ENCODE results near the gene LSS. TPM values are rescaled to one million over a fixed set of nuclear protein-coding genes. Genes with fewer than 3 reads are reported as not detected.

LSS gene
- total and polyA plus RNA-seq, 8 donors, result 34.9 to 184 (median 54.5) TPM

DNA sequence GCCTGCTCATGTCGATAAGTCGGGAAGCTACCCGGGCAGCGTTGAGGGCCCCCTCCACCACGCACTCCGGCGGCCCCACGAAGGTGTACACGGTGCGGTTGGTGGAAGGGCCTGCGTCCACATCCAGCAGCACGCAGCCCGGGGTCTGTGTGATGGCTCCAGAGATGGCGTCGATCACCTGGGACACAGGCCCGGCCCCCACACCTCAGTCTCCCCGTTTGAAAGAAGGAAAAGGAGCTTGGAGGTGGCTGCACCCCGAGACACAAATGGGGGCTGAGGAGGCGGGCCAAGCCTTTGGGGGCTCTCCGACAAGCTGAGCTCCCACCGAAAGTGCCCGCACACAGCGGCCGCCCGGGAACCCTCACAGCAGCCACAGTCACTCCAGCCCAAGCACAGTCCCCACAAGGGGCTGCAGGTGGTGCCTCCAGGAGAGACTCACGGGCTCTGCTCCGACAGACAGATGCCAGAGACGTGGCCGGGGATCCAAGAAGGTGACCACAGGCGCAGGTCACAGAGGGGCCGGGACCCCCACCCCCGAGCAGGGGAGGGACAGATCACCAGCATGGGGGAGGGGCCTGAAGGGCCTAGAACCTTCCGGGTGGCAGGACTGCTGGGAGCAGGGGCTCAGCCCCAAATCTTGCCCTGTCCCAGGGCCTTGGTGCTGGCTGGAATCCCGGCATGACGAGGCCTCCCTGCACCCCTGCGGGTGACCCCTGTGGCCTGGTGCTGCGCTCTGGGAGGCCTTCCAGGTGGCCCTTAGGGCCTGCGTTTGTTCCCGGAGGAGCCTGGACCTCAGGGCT is 74.2 kb downstream of the LSS start:
- Histone ChIP-seq H3K27me3 (peaks cover 0 to 15% of the 10 kb centered on the region in 2 donors), H3K4me1 (peaks cover 0 to 7% of the 10 kb centered on the region in 2 donors), H3K36me3 (no peaks in the 10 kb centered on the region), H3K27ac (no peak overlapping the region), H3K4me3 (no peak overlapping the region), H3K9me3 (no peaks in the 10 kb centered on the region)
- TF ChIP-seq, protein P1, sequence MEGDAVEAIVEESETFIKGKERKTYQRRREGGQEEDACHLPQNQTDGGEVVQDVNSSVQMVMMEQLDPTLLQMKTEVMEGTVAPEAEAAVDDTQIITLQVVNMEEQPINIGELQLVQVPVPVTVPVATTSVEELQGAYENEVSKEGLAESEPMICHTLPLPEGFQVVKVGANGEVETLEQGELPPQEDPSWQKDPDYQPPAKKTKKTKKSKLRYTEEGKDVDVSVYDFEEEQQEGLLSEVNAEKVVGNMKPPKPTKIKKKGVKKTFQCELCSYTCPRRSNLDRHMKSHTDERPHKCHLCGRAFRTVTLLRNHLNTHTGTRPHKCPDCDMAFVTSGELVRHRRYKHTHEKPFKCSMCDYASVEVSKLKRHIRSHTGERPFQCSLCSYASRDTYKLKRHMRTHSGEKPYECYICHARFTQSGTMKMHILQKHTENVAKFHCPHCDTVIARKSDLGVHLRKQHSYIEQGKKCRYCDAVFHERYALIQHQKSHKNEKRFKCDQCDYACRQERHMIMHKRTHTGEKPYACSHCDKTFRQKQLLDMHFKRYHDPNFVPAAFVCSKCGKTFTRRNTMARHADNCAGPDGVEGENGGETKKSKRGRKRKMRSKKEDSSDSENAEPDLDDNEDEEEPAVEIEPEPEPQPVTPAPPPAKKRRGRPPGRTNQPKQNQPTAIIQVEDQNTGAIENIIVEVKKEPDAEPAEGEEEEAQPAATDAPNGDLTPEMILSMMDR (IDR thresholded peaks at IDR 0.05), result no peak
- peak in 2 of 4 donors; percentile 30 to 70 for DNase-seq
- no peak for ATAC-seq
- intact Hi-C loops (cut with DNase I), result no loop called here

DNA sequence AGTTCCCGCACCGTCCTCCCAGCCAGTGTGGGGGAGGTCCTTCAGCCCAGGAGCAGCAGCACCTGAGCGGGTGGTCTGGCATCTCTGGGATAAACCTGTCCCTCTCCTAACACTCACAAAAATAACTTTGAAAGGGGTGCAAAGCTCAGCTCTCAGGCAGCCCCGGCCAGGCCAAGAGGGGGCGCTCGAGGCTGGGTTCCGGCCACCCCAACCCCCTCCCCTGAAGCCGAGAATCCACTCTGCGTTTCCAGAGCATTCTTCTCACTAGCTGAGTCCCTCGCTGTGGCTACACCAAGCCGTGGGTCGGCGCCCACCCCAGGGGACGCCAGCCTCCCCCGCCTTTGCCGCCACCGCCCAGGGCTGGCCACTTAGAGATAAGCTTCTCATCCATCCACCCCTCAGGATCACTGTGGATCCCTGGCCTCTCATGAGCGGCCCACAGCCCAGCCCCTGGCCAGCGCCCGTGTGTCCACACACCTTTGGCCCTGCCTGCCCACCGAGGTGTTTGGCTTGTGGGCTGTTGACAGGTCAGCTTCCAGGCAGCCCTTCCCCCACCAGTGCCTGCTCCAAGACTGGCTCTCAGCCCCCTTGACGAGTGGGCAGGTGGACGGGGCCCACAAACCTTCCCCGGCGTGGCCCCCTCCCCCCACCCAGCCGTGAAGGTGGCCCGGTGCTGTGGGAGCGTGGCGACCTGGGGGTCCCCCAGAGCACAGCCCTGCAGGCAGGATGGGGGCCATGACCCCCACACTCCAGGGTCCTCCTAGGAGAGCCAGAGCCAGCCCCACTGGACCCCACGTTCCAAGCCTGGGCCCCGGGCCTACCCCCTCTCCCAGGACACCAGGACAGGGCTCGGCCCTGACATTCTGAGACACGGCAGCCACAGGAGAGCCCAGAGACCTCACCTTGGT is 75.1 kb downstream of the LSS start:
- peaks cover 0 to 15% of the 10 kb centered on the region in 2 donors for H3K27me3 ChIP-seq
- H3K4me1 ChIP-seq, result peaks cover 0 to 7% of the 10 kb centered on the region in 2 donors
- DNase-seq, result peak in 2 of 4 donors; percentile 47 to 82
- no peaks in the 10 kb centered on the region for H3K9me3 ChIP-seq
- no peaks in the 10 kb centered on the region for H3K36me3 ChIP-seq
- H3K4me3 ChIP-seq, result no peak overlapping the region
- TF ChIP-seq, protein P1 (IDR thresholded peaks at IDR 0.05), result peak; percentile 61 to 66
- peak; percentile 90 for ATAC-seq
- intact Hi-C loops (cut with DNase I), result no loop called here
- no peak overlapping the region for H3K27ac ChIP-seq

DNA sequence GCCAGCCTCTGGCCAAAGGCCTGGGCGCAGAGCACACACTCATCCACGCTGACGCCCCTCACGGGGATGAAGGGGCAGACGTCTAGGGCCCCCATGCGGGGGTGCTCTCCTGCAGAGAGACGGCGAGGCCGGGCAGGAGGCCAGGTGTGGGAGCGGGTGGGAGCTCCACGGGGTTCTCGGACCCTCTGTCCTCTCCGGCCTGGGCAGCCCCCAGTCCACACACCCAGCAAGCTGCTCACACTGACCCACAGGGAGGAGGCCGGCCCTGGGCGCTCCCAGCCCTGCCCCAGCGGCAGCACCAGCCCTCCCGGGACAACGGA is 75.7 kb downstream of the LSS start:
- peak in 2 of 4 donors; percentile 30 to 76 for DNase-seq
- Histone ChIP-seq H3K9me3 (no peaks in the 10 kb centered on the region), H3K27ac (no peak overlapping the region)

DNA sequence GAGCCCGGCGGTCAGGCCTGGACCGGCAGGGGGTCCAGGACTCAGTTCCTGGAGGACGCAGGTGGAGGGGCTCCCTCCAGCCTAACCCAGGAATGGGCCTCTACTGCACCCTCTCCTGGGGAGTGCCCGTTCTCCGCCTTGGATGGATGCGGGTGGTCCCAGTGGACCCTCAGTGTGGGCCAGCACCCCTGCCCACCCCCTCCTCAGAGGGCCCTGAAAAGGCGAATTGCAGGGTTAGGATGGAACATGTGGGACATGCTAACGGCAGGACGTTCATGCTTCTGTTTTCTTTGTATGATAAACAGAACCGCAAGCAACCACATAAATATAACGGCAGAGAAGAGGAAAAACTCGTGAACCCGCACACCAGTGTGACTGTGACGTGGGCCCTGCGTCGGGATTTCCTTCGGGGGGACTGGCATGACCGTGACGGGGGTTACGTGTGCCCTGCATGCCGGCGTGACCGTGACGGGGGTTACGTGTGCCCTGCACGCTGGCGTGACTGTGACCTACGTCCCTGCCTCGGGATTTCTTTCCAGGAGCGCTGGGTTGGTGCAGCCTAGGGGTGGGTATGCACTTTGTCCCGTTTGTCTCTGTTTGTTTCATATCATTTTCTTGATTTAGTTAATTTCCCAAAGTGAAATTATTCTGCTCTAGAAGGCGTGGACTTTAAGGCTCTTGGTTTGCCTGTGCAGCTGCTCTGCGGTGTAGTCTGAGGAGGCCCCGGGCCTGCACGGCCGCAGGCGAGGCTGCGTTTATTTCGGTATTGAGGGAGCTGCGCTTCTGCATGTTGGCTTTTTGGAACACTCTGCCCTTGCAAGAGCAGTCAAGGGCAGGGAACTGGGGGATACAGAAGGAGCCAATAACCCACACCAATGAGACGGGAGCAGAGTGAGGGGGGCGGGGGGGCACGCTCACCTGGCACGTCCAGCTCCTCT is 76.3 kb downstream of the LSS start:
- peak in 1 of 4 donors; percentile 58 for DNase-seq
- Histone ChIP-seq H3K36me3 (no peaks in the 10 kb centered on the region), H3K27me3 (peaks cover 0 to 15% of the 10 kb centered on the region in 2 donors), H3K4me1 (peaks cover 0 to 7% of the 10 kb centered on the region in 2 donors), H3K4me3 (no peak overlapping the region), H3K9me3 (no peaks in the 10 kb centered on the region), H3K27ac (no peak overlapping the region)
- TF ChIP-seq, protein P1 (IDR thresholded peaks at IDR 0.05), result no peak
- intact Hi-C loops (cut with DNase I), result no loop called here
- ATAC-seq, result no peak

More for the DNA sequence above, 75.7 kb downstream of the LSS start:
- Histone ChIP-seq H3K27me3 (peaks cover 0 to 15% of the 10 kb centered on the region in 2 donors), H3K36me3 (no peaks in the 10 kb centered on the region), H3K4me1 (peaks cover 0 to 7% of the 10 kb centered on the region in 2 donors), H3K4me3 (no peak overlapping the region)
- peak; percentile 38 for ATAC-seq
- intact Hi-C loops (cut with DNase I), result no loop called here
- TF ChIP-seq, protein P1 (IDR thresholded peaks at IDR 0.05), result no peak

All from left lung (tissue), 10 donors.